Ovary (tissue), 3 donors: ENCODE measurements around the gene RAB17.

Experiments used
- CTCF ChIP-seq, 3 donors: fragments of 450-650 bp in 2 of 3; fragments of 200-600 bp in 1 of 3; IDR thresholded peaks; one replicate each; pipeline versions ENCODE4 v1.5.1 to v1.8.0; 2016 to 2022; ENCODE audit warnings: antibody characterized with exemption in 3 of 3, mild to moderate bottlenecking in 1 of 3
- POLR2A ChIP-seq: fragments of 450-650 bp; IDR thresholded peaks from one replicate; pipeline ENCODE4 v1.6.1; 2017; ENCODE audit warnings: antibody characterized with exemption, mild to moderate bottlenecking, moderate library complexity
- donor health status: DM: no; HTN: no; CAD: no.

GRCh38 chr2:237593036-237593435, 2.5 kb upstream of the RAB17 start:
- TF ChIP-seq CTCF (IDR thresholded peaks at IDR 0.05), result no peak
- TF ChIP-seq POLR2A, result no peak
